ENCODE measurements around the gene S100A12.

DNA sequence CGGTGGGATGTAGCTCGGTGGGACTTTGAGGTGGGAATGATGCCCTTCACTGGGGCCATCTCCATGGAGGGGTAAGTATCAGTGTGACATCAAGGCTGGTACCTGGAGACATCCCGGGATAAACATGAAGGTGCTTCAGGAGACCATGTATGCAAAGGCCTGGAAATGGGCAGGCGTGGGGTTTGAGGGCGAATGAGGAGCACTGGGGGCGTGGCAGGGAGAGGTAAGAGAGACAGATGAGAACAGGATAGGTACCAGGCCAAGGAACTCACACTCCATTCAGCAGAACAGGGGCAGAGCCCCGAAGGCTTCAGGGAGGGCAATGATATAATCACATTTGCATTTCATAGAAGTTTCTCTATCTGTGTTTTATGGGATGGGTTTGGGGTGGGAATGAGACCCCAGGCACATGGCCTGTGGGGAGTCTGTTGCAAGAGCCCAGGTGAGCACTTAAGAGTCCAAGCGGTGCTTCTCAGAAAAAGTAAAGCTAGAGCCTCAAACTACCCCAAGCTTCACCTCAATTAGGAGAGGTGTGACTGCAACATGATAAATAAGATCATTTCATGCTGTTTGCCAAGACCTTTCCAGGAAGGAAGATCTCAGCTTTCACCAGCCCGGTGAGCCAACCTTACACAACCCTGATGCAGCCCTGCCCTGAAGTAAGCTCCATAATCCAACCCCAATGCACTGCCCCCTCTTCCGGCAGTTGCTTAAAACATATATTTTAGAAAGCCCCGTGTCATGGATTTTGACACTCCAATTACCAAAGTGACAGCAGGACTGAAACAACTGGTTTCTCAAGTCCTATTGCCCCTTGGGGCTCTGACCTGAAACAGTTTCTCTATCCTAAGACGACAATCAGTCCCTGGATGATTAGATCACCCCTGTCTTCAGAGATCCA lies 10.4 kb downstream of the S100A12 start:
- TF ChIP-seq CTCF (IDR thresholded peaks at IDR 0.05) (no peak), POLR2A (IDR thresholded peaks at IDR 0.05) (no peak)

Measured in heart left ventricle (tissue), 13 donors.